ENCODE measurements around the gene ZNF609.
"Not testable (repeated sequence)": the region's sequence is repeated elsewhere in the genome, so short reads cannot be mapped to it uniquely, and the experiment has no call there.

ZNF609 gene

DNA sequence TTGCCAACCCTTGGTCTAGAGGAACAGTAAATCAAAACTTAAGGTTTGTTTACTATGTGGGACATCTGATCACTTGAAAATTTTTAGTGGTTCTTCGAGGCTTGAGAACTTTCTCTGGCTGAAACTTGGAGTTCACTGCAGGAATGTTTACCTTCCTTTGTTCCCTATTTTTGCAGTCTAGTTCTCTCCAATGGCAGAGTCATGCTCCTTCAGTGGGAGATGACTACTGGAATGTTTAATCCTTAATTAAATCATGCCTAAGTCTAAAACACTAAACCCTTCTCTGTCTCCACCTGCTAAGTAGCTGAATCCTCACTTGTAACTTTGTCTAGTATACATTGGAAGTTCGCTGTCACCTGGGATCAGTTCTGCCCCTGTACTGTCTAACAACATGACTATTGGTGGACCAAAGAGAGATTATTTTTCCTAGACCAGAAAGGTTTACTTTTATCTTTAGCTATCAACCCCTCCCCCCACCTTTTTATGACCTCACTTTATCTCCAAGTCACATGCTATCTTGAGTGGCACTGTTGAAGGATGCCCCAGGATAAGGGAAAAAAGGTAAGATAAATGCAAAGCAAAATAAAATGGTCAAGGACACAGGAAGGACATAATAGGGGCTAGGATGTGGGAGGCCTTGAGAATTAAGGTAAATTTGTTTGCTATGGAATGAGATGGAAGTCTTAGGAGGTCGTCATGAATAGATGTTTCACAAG lies 1.2 kb upstream of the ZNF609 start:
- no peak for DNase-seq

- DNase-seq, result peak; percentile 58 to 76
Observed at GRCh38 chr15:64460724-64461720, 644 bp downstream of the ZNF609 start.

DNA sequence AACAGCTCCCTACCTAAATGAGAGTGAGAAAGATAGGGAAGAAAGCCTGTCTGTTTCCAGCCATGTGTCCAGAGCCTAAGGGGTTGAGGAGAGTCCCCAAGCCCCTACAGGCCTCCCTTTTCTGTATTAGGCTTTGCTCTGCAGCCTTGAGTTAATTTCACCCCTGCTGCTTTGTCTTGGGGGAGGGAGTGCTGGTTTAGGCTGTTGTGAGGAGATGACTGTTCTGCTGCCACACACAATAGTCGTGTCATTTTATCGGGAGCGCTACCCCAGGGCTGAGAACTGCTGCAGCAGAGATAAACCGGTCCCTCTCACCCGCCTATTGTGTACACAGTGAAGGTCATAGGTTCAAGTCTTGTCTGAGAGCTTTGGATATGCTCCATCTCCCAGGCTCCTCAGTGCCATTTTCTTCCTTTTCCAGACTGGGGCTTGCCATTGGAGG lies 1.4 kb downstream of the ZNF609 start:
- DNase-seq, result peak in 1 of 2 experiments; percentile 56

DNA sequence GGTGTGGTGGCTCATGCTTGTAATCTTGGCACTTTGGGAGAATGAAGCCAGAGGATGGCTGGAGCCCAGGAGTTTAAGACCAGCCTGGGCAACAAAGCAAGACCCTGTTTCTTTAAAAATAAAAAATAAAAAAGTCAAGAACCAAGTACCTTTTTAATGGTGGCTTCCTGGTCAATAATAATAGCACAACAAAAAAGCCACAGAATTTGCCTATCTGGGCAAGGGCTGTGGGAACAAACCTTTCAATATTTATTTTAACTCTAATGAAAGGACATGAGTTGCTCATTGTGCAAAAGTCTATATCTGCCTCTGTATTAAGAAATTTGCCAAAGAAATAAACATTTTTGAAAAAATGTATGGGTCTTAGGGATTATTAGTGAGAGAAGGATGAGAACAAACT lies 2.1 kb downstream of the ZNF609 start:
- no peak for DNase-seq

DNA sequence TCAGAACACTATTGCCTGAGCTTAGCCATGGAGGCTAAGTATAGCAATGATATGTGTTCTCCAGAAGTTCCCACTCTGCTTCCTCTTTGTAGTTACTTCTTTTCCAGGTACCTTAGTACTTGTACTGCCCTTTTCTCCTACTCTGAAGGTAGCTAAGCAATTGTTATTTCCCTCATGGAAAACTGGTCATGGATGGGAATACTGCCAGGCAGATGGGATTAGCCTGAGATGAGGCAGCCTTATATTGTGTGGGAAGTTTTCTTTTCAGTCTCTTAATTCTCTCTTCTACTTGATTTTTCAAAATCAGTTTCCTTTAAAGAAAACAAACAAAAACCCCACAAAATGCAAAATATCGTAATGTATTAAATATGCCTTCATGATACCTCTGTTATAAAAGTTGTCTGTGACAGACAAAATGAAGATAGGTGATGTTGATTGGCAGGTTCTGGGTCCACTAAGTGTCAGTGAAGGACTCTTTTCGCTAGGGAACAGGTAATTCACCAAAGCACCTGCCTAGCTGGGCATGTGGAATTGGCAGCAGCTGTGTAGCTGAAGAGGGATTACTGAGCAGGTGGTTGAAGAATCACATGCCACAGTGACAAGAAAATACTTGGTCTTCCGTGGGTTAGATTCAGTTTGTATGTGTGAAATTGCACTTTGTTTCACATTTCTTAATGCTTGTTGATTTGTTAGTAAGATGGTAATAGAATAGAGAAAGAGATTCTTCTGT lies 4.1 kb downstream of the ZNF609 start:
- peak in 1 of 2 experiments; percentile 73 for DNase-seq

DNA sequence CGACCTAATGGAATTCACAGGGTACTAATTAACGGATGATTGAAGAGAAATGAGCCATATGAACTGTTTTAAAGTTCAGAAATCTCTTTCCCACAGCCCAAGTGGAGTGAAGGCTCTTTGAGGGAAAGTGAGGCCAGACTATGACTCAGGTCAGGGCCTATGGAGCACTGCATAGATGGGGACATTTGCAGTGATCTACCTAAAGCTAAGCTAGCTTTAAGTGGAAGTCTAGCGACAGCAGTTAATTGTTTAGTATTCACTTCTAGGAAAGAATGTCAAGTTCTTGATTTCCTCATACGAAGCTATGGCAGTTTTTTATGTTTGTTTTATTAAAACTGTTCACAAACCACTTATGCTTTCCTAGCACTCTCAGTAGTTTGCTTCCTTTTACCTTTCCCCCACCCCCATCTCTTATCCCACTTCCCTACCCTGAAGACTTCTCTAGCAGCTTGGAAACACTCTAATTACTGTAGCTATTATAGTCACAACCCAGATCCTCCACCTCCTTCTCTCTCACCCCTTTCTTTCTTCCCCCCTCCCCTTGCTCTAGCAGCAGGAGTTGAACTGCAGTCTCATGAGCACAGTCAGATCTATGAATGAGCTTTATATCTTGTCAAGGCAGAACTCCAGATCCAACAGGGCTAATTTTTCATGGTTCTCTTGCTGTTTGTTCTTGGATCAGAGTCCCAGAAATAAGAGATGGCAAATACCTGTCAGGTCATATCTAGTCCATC lies 6.2 kb downstream of the ZNF609 start:
- DNase-seq, result no peak

DNA sequence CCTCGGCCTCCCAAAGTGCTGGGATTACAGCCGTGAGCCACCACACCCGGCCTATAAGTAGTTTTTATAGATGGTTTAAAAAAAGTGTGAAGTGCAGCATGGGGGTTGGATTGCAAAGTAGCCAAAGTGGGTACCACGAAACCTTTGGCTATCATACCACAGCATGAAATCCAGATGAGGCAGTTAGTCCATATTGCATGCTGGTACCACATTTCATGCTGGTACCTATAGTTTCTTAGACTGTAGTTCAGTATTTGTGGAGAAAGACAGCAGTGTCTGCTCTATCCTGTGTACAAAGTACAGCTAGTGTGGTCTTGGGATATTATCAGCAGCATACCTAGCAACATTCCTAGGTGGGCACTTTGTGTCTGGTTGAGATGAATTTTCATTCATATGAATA lies 11.8 kb downstream of the ZNF609 start:
- DNase-seq, result no peak

GRCh38 chr15:64474846-64475245 lies 14.5 kb downstream of the ZNF609 start:
- no peak for DNase-seq

DNA sequence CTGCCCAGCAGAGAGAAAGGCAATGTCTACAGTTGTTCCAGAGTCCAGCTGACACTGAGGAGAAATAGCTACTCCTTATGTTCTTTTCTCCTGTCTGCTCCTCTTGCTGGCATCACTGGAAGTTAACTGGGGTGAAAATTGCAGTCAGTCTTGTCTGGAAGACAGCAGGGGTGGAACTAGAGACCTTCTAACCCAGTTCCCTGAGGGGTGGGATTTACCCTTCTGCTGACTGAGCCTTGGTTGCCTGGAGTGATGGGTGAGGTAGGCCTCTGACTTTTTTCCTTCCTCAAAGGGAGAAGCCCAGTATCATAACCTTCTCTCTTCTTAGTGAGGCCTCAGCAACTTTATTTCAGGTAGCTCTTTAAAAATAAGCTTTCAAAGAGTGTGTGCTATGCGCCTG lies 16.2 kb downstream of the ZNF609 start:
- no peak for DNase-seq

DNA sequence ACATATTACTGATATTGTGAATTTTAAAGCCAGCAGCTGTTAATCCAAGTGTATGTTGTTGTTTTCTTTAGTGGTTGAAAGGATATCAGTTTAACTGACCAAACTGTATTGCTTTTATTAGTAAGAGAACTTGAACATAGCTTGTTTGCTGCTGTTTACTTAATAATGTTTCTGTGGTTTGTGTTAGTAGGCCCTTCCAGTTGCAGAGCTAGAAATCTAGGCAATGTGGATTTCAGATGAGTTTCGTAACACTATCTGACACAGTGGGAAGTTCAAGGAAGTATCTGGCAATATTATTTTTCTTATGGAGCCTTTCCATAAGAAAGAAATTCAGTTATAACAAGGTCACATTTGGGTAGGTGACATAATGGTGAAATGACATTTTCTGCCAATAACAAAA lies 18.5 kb downstream of the ZNF609 start:
- DNase-seq, result no peak

DNA sequence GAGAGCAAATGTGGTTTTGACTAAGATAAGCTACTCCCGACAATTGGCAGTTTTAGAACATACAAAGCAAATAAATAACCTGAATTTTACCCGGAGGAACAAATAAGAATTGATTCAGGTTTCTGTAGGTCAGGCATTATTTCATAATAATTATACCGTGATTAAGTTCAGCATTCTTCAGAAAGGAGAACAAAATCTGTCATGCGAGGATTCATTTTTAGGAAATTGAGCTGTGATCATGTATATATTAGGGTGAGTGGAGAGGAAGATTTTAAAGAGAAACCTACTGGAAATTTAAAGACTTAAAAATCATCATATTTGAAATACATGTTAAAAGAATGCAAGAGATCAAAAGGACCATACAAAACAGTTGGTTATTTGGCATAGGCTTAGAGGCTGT lies 20.5 kb downstream of the ZNF609 start:
- no peak for DNase-seq

DNA sequence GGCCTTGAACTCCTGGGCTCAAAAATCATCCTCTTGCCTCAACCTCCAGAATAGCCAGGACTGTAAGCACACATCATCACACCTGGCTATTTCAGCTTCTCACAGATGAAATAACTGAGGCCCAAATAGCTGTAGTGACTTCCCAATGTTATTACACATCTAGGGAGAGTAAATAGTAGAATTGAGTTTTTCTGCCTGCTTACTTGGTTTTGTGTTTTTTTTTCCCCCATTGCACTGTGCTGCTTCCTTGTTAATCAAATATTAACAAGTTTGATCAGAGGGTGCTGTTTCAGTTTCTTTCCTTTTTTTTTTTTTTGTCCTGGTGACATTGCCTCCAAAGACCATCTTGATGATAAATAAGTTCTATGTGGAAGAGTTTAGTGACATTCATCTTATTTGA lies 23.4 kb downstream of the ZNF609 start:
- DNase-seq, result no peak

DNA sequence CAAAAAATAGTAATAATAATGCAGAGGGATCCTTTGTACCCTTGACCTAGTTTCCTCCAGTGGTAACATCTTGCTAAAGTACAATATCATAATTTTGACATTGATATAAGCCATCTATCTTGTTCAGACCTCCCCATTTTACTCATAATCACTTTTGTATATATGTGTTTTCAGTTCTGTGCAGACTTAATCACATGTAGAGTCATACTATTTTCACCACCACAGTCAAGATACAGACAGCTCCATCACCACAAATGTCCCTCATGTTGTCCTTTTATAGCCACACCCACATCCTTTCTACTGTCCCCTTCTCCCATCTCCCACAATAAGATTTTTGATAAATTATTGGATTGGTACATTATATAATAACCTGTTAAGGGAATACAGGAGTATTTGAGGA lies 25.4 kb downstream of the ZNF609 start:
- DNase-seq, result no peak

GRCh38 chr15:64490598-64491259 lies 30.4 kb downstream of the ZNF609 start:
- peak in 1 of 2 experiments; percentile 32 for DNase-seq

- DNase-seq, result no peak
Observed at GRCh38 chr15:64493641-64494040, 33.3 kb downstream of the ZNF609 start.

DNA sequence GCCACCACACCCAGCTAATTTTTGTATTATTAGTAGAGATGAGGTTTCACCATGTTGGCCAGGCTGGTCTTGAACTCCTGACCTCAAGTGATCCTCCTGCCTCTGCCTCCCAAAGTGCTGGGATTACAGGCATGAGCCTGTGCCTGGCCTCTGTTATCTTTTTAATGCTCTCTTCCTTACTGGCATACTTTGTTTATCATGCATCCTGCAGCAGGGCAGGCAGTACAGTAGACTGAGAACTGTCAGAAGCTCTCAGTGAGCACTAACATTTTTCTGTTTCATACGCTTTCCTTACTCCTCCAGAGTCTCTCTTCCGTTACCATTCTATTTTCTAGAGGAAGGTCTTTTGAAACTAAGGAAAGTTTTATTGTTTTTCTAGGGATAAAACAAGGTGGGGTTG lies 35.6 kb downstream of the ZNF609 start:
- DNase-seq, result not testable (repeated sequence)

DNA sequence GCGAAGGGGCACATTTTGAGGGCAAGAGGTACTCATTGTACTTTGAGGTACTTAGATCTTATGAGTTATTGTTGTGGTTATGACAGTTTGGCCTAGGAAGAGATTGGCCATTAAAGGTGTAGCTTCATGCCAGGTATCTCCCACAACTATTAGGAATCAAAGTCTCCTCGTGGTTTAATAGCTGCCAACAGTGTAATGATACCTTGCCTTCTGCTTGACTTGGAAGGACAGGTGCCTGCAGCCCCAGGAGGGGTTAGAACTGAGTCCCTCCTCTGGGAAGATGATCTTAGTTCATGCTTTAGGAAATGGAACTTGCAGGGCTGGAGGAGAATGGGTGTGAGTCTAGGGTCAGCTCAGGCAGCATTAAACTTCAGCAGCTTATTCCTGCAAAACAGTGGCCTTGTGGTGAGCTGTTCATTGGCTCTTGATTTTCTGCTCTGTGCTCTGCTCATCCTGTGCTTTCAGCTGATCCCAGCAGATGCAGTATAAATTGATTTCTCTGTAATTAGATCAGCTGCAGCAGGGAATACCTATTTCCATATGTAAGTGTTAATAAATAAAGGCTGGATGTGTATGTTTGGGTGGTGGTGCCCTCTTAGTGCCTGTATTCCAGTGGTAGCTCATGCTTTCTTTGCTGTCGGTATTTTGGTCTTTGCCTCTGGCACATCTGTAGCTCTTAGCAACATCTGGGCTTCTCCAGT lies 40.5 kb downstream of the ZNF609 start:
- peak in 1 of 2 experiments; percentile 77 for DNase-seq

- peak; percentile 96 to 99 for DNase-seq
Observed at GRCh38 chr15:64501396-64501715, 41.0 kb downstream of the ZNF609 start.

DNA sequence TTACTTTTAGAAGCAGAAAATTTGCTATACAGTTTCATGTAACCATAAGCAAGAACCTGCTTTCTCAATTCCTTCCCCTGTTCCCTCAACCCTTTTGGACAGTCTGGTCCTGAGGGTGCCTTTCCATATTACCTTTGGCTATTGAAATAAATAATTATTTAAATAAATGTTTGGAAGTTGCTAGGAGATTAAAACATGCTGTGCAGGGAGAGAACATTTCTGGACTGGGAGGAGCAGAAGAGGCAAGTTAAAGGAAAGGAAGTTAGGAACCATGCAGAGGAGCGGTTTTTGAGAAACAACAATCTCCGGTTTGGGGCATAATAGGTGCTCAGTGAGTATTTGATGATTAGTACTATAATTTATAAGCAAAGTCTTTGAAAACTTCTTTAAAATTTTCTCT lies 41.8 kb downstream of the ZNF609 start:
- DNase-seq, result no peak

DNA sequence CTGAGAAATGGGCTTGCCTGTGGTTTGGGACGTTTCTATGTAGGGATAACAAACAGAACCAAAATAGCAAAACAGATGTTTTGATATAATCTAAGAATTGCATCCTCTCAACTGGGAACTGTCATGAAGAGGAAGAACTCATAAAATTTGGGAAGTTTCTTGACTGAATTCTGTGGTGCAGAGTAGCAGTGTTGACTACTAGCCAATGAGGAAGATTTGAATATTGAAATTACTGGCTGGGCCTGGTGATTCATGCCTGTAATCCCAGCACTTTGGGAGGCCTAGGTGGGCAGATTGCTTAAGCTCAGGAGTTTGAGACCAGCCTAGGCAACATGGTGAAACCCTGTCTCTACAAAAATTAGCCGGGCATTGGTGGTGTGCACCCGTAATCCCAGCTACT lies 42.2 kb downstream of the ZNF609 start:
- DNase-seq, result peak in 1 of 2 experiments; percentile 15

GRCh38 chr15:64503197-64503596 lies 42.8 kb downstream of the ZNF609 start:
- DNase-seq, result peak; percentile 67 to 72
